NCI-H2171 treated with DMSO at 0.1 percent for 48 hours (cell line): Measurements from ENCODE around the gene ABCF2.
A peak's percentile ranks its signal among the peaks of the same experiment; 100 is the strongest.

ENCODE experiments used
- DNase-seq: peaks from one replicate; lab custom pipeline; 2025; lab: John Stamatoyannopoulos, UW

ABCF2 gene

DNA sequence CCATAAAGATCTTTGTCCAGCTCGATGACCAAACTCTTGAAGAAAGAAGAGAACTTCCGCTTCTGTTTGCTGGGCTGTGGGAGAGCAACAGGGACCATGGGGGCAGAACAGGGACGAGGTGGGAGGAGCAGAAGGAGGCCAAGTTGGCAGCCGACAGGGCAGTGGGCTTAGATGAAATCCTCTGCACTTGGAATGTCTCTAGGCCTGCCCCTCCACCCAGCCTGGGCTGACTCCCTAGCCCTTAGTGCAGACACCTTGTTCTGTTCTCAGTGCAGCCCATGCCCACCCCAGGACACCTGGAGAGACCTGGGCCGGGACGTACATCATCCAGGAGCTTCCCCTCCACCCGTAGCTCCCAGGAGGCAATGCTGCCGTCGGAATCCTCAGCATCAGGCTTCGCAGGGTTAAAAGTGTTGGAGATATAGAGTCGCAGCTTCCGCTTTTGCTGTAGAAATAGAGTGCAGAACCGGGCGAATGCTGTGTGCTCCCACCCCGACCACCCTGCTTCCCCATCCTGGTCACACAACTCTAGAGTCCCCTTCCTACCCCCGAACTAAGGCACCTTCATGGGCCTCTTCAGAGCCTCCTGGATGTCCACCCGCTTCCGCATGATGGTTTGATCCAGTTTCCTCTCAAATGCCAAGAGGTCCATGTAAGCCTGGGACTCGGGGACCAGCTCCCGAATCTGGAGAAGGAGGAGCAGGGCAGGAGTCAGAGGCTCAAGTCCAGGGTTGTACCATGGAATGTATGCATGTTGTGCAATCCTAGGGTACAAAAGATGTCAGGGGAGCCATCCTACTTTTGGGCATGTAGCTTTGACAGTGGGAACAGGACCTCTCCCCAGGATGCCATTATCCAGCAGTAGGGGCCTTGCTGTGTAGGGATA lies 15.4 kb upstream of the ABCF2 start:
- DNase-seq: no peak

DNA sequence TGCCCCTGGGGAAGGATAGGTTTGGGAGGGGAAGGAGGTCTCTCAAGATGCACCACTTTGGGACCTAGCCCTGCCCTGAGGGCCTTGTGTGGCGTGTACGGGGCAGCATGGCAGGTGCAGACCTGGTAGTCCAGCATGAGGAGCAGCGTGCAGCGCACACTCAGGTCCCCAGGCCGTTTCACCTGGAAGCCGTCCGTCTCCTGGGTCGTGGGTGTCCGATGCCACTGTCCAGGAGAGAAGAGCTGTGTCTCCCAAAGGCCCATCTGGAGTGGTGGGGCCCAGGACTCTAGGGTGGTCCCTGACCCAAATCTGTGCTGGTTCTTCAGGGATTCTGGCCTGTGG lies 14.7 kb upstream of the ABCF2 start:
- DNase-seq: no peak

DNA sequence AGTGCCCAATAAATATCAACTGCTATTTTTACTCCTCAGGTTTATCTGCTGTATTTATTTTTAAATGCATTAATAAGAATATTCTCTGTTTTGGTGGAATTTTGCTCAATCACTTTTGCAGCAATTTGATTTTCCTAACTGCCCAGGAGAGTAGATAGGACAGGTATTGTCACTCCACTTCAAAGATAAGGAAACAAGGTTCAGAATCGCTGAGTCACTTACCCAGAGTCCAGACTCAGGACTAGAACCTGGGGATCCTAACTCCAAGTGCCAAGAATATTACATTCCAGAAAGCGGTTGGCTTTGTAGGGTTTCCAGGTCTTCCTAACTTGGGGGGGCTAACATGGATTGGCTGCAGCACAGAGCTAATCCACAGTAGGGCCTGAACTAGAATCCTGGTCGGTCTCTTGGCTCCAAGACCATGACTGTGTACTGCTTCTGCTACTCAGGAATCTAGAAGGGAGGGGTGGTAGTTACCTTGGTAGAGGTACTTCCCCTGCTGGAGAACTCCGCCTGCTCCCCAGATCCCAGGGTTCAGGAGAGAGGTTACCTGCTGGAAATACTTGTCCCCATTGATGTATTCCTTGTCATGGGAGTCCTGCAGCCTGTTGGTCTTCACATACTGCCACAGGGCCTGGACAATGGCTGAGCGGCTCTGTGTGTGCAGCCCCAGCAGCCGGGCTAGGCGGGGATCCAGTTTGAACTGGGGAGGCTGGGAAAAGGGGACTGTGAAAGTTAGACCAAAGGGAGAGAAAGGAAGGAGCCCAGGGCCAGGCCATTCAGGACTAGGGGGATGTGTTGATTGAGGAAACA lies 14.1 kb upstream of the ABCF2 start:
- DNase-seq: no peak

DNA sequence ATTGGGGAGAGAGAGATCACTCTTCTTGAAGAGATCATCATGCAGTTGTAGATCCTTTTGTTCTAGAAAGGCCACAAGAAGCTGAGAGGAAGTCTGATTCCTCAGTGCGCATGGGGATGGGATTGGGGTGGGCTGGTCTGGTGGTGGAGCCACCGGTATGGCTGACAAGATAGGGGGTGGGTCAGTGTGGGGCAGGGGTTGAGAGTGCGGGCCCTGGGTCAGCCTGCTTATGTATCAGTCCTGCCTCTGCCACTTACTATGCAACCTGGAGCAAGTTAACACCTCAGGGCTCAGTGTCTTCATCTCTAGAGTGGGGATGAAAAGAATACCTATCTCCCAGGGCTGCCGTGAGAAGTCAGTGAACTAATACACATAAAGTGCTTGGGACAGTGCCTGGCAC lies 13.5 kb upstream of the ABCF2 start:
- DNase-seq: no peak

DNA sequence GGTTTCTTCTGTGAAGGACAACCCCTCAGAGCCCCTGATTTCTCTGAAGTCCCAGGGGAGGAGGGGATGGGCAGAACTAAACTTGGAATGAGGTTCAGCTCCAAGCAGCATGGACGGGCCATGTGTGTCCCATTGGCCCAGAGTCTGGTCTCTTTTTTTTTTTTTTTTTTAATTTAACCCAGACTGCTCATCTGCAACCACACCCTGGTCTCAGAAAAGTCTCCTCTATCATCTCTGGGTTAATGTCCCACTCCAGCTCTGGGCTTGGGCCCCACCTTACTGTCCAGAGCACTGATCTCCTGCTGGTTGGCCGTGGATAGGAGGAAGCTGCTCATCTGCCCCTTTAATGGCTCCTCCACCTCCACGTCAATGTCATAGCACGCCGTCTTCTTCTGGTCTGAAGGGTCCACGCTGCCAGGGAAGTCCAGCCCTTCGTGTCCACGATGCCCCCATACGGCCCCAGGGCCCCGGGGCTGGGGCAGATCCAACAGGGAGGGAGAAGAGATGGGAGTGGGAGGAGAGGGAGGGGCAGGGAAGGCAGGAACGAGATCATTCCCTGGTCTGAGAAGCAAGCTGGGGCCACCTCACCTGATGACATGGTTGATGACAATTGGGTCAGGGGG lies 12.9 kb upstream of the ABCF2 start:
- DNase-seq: no peak

DNA sequence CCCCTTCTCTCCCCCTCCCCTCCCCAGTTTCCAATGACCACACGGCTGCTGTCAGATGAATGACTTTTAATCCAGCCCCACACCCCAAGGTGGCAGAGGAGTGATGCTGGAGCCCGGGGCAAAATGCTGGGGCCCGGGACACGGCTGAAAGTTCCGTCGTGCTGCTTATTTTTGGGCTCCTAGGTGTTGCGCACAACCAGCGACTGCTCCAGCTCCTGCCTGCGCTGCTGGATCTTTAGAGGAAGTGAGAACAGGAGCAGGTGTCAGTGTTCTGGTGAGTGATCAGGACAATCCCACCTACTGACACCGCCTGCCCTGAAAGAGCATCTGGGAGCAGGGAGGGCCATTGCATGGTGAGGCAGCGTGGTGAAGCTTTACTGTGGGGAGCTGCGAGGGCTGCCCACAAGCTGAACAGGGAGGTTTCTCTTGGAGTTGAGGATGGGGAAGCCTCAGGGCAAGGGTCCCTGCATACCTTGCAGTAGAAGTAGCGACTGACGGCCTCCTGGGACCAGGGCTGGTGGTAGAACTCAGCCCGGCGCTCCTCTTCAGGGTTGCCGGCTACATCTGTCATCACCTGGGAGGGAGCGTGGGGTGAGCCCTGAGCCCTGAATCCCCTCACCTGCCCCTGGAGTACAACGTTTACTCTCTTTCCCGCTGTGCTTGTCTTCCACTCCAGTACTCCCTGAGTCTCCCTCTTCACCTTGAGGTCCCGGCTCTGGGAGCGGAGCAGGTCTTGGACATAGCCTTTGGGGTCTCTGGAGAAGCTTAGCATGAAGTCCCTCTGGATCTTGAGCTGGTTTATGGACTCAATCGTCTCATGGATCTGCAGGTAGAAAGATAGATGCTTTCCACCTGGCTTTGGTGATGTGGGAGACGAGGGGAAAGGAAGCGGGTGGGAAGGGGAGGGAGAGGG lies 12.2 kb upstream of the ABCF2 start:
- DNase-seq: no peak

DNA sequence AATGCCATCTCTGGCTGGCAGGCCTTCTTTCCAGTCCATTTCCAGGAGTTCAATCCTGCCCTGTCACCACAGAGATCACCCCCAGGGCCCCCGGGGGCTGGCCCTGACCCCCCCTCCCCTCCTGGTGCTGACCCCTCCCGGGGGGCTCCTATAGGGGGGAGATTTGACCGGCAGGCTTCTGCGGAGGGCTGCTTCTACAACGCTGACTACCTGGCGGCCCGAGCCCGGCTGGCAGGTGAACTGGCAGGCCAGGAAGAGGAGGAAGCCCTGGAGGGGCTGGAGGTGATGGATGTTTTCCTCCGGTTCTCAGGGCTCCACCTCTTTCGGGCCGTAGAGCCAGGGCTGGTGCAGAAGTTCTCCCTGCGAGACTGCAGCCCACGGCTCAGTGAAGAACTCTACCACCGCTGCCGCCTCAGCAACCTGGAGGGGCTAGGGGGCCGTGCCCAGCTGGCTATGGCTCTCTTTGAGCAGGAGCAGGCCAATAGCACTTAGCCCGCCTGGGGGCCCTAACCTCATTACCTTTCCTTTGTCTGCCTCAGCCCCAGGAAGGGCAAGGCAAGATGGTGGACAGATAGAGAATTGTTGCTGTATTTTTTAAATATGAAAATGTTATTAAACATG lies 11.3 kb upstream of the ABCF2 start:
- no peak for DNase-seq

DNA sequence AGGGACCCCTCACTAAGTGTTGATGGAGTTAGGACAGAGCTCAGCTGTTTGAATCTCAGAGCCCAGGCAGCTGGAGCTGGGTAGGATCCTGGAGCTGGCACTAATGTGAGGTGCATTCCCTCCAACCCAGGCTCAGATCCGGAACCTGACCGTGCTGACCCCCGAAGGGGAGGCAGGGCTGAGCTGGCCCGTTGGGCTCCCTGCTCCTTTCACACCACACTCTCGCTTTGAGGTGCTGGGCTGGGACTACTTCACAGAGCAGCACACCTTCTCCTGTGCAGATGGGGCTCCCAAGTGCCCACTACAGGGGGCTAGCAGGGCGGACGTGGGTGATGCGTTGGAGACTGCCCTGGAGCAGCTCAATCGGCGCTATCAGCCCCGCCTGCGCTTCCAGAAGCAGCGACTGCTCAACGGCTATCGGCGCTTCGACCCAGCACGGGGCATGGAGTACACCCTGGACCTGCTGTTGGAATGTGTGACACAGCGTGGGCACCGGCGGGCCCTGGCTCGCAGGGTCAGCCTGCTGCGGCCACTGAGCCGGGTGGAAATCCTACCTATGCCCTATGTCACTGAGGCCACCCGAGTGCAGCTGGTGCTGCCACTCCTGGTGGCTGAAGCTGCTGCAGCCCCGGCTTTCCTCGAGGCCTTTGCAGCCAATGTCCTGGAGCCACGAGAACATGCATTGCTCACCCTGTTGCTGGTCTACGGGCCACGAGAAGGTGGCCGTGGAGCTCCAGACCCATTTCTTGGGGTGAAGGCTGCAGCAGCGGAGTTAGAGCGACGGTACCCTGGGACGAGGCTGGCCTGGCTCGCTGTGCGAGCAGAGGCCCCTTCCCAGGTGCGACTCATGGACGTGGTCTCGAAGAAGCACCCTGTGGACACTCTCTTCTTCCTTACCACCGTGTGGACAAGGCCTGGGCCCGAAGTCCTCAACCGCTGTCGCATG lies 10.5 kb upstream of the ABCF2 start:
- DNase-seq: no peak

DNA sequence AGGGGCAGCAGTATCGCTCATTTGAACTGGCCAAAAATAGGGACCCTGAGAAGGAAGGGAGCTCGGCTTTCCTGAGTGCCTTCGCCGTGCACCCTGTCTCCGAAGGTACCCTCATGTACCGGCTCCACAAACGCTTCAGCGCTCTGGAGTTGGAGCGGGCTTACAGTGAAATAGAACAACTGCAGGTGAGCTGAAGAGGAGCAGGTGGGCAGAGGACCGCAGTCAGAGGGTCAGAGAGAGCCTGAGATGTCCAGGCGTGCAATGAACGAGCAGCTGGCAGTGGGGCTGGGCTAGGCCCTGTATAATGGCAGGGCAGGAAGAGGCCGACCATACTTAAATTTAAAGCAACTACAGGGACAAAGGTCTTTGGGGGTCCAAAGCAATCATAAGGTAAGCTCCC lies 9.4 kb upstream of the ABCF2 start:
- DNase-seq: no peak

DNA sequence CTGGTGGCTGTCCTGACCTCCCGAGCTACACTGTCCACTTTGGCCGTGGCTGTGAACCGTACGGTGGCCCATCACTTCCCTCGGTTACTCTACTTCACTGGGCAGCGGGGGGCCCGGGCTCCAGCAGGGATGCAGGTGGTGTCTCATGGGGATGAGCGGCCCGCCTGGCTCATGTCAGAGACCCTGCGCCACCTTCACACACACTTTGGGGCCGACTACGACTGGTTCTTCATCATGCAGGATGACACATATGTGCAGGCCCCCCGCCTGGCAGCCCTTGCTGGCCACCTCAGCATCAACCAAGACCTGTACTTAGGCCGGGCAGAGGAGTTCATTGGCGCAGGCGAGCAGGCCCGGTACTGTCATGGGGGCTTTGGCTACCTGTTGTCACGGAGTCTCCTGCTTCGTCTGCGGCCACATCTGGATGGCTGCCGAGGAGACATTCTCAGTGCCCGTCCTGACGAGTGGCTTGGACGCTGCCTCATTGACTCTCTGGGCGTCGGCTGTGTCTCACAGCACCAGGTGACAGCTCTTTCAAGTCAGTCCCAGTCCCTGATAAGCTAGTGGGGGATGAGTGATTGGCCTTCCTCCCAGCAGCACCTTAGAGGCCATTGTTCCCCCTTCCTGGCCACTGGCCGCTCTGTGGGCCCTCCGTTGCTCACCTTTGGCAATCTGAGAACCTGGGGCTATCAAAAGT lies 8.2 kb upstream of the ABCF2 start:
- DNase-seq: no peak

DNA sequence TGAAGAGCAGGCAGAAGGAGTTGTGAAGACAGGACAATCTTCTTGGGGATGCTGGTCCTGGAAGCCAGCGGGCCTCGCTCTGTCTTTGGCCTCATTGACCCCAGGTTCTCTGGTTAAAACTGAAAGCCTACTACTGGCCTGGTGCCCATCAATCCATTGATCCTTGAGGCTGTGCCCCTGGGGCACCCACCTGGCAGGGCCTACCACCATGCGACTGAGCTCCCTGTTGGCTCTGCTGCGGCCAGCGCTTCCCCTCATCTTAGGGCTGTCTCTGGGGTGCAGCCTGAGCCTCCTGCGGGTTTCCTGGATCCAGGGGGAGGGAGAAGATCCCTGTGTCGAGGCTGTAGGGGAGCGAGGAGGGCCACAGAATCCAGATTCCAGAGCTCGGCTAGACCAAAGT lies 6.8 kb upstream of the ABCF2 start:
- DNase-seq: no peak

DNA sequence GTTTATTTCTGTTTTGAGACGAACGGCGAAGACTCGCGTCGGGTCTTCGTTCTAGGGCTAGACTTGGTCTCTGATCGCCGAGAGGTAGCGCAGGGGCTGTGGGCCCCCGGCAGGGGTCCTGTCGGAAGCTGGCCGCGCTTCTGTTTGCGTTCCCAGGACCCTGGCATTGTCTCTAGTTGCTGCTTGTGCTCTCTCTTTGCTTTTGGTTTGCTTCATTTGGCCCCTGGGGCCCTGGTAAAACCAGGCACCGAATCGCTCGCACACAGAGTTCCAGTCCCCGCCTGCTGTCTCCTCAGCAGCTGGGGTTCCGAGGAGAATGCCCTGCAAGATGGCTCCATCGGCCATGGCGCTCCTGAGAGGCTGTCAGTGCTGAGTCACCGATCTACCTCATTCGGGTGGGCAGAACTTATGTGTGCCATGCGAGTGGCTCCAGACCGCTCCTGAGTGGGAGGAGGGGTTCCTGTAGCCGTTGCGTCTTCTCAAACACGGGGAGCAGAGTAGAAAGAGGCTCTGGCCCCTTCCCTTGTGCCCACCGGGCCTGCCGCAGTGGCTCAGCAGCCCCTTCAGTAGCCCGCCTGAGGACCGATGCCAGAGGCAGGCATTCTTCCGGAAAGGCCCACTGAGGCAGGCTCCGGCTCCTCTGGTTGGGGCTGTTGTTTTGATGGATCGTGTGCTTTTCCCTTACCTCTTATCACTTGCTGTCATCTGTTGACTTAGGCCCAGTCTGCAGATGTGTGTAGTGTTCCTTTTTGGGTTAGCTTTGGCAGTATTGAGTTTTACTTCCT lies 6.1 kb upstream of the ABCF2 start:
- DNase-seq: peak; percentile 47

DNA sequence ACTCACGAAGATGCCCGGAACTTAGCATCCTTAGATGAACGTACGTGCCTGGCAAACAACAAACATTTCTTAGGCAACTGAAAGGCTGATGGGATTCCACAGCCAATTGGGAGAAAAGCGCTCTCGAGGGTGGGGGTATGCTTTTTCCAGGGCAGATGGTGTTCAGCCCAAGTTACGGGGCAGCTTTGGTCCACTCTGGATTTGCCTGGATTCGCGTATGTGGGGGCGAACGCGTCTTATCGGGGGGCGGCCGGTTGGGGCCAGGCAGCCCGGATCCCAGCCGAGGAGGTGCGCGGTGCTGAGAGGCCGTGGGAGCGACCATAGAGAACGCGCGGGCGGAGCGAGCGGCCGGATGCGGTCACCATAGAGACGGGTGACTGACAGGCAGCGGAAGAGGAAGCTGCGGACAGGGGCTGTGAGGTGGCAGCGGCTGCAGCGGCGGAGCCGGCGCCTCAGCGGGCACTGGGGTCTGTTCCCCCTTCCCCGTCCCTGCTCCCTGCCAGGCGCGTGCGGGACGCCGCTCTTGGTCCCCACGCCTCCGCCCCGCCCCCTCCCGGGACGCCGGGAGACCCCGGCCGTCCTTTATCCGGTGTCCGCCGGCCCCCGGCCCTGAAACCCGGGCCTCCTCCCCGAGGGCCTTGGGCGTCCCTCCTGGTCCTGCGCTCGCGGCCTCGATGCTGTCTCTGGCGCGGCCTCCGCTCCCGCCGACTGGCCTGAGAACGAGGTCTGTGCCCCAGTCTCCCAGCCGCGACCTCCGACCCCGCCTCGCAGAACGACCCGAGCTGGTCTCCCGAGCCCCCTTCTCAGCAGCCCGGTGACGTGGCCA lies 5.3 kb upstream of the ABCF2 start, which contains the start of gene CHPF2:
CHPF2 (plus strand) TSS at position 393 of the 826 bp plus-strand sequence. CDS start 1,529 bp downstream, outside the sequence.
- peak; percentile 81 for DNase-seq

DNA sequence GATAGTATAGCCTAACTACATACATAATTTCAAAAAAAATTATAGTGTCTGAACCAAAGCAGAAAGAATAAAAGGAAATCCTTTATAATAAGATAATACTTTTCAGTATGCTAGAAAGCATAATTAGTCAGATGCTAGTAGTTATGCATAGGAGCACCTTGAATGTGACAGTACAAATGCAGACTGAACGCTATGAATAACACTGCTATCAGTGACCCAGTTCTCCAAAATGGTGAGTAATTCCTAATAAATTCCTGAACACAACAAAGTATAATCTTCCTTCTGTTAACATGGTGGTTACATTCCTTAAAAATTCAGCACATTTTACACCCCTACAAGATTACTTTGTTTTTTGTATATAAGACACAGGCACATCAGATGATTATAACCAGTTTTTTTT lies 4.1 kb upstream of the ABCF2 start:
- DNase-seq: no peak

DNA sequence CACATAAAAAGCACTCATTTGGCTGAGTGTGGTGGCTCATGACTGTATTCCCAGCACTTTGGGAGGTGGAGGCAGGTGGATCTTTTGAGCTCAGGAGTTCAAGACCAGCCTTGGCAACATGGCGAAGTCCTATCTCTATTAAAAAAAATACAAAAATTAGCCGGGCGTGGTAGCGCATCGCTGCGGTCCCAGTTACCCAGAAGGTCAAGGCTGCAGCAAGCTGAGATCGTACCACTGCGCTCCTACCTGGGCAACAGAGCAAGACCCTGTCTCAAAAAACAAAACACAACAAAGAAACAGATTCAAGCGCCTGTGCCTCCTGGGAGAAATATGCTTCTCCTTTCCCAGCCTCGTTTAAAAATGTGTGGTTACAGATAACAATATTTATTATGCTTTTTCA lies 2.2 kb upstream of the ABCF2 start:
- no peak for DNase-seq

DNA sequence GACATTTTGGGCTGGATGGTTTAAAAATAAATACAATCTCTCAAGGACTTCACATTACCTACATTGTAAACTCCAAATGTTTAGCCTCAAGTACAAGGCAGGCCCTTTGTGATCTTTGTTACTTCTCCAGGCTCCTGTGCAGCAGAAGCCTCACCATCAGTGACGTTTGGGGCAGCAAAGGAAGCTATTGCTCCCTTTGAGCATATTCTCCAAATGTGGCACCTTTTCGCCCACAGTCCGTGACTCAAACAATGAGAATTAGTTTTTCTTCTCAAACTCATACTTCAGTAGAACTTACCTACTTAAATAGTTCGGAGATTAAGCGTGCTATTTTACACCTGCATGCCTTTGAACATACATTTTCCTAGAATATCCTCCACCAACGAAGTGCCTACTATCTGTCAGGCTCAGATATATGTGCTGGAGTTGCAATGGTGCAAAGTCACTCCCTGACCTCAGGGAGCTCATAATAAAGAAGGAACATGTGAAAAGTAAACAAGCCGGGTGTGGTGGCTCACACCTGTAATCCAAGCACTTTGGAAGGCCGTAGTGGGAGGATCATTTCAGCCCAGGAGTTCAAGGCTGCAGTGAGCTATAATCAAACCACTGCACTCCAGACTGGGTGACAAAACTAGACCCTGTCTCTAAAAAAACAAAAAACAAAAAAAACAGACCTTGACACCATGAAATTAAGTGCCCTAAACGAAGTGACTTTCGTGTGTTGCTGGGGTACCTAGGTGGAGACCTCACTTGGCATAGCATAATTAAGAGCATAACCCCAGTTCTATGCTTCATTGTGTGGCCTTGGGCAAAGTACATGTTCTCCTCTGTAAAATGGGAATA lies 1.2 kb upstream of the ABCF2 start:
- no peak for DNase-seq

DNA sequence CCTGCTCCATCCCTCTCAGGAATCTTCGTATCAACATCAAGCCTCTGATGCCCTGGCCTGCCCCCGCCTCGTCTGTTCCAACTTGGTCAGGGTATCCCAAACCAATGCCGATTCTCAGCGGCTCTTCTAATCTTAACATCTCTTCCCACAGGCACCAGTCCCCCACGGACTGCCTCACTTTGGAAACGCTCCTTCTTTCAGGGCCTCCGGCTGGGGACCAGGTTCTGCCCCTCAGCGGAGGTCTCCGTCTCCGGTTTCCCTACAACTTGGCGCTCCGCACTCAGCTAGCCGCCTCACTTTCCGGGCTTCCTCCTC lies 488 bp downstream of the ABCF2 start:
- DNase-seq: no peak
